Panc1 (cell line): Measurements from ENCODE around the gene CHAF1A. TPM values are rescaled to one million over a fixed set of nuclear protein-coding genes. Genes with fewer than 3 reads are reported as not detected.

Experiments used
- ATAC-seq: fragments of 200-7000 bp; cut with Tn5 transposase; 2 replicates; pipeline ENCODE4 v1.9.1; 2020; ENCODE audit warnings: mild to moderate bottlenecking, moderate library complexity
- BruUV-seq: library from RNA; stranded (reverse); fragments of 400-500 nt; replicated peaks from 2 replicates; lab custom pipeline; 2021; lab: Mats Ljungman, UMichigan
- CTCF ChIA-PET: fragments of 300-600 bp; sonication (Branson Sonifier 250); formaldehyde crosslinking; loops from one replicate; lab custom pipeline; 2022; ENCODE audit warnings: antibody characterized with exemption; lab: Charles Lee
- POLR2A ChIA-PET: fragments of 300-600 bp; sonication (Branson Sonifier 250); formaldehyde crosslinking; loops from one replicate; lab custom pipeline; 2022; ENCODE audit warnings: antibody characterized with exemption; lab: Charles Lee
- DNase-seq: peaks from one replicate; pipeline ENCODE4 v3.0.0-alpha.2; 2010; ENCODE audit warnings: low read depth, low spot score
- H3K27ac ChIP-seq: 2 replicates; pipeline ENCODE4 v1.5.1; 2011; ENCODE audit warnings: mild to moderate bottlenecking, low read length, inconsistent platforms
- H3K27me3 ChIP-seq: fragments of 200-500 bp; sonication (Bioruptor generic); 2 replicates; pipeline ENCODE4 v1.6.0; 2014; ENCODE audit warnings: low read length, inconsistent platforms; ENCODE audit not compliant: control insufficient read depth, insufficient read depth
- H3K36me3 ChIP-seq: fragments of 200-500 bp; sonication (Bioruptor generic); 2 replicates; pipeline ENCODE4 v1.5.1; 2014; ENCODE audit warnings: inconsistent platforms, mild to moderate bottlenecking, low read length, moderate library complexity; ENCODE audit not compliant: control insufficient read depth, insufficient read depth
- H3K4me1 ChIP-seq: 2 replicates; pipeline ENCODE4 v1.5.1; 2011; ENCODE audit warnings: inconsistent platforms, mild to moderate bottlenecking, low read length, moderate library complexity; ENCODE audit not compliant: control insufficient read depth, insufficient read depth
- H3K4me3 ChIP-seq, 2 experiments: 2 replicates each; pipeline ENCODE4 v1.5.1; 2011 to 2012; ENCODE audit warnings: low read depth in 2 of 2, low read length in 2 of 2, mild to moderate bottlenecking in 2 of 2, inconsistent platforms in 1 of 2, moderate library complexity in 1 of 2
- H3K9me3 ChIP-seq: fragments of 200-500 bp; sonication (Bioruptor generic); 2 replicates; pipeline ENCODE4 v1.5.1; 2014; ENCODE audit warnings: low read depth, mild to moderate bottlenecking, inconsistent platforms, low read length, moderate library complexity; ENCODE audit not compliant: control insufficient read depth, insufficient read depth
- CTCF ChIP-seq: fragments of 450-650 bp; IDR thresholded peaks from 2 replicates; pipeline ENCODE4 v1.5.1; 2017; ENCODE audit warnings: mild to moderate bottlenecking
- POLR2AphosphoS5 ChIP-seq: IDR thresholded peaks from 2 replicates; pipeline ENCODE4 v1.6.1; 2012; ENCODE audit warnings: mild to moderate bottlenecking, low read depth, low read length, moderate library complexity
- REST ChIP-seq, 2 experiments: IDR thresholded peaks; 2 replicates each; pipeline ENCODE4 v1.6.1; 2011 to 2012; ENCODE audit warnings: low read depth in 2 of 2, control low read depth in 1 of 2, low read length in 1 of 2, mild to moderate bottlenecking in 1 of 2, moderate library complexity in 1 of 2; ENCODE audit not compliant: insufficient read depth in 1 of 2
- SIN3A ChIP-seq: IDR thresholded peaks from 2 replicates; pipeline ENCODE4 v1.6.1; 2012; ENCODE audit warnings: low read depth, mild to moderate bottlenecking, low read length, moderate library complexity, borderline replicate concordance; ENCODE audit not compliant: insufficient read depth
- TCF7L2 ChIP-seq: IDR thresholded peaks from 2 replicates; pipeline ENCODE4 v1.6.1; 2011; ENCODE audit warnings: mild to moderate bottlenecking, low read depth, low read length, inconsistent platforms
- in situ Hi-C: cut with HindIII; loops from 2 replicates; pipeline ENCODE4 v1.10.0; 2016; ENCODE audit warnings: low sequenced_read_pairs, low pct_unique_long_range_greater_than_20kb
- intact Hi-C: fragments of 100-400 bp; cut with micrococcal nuclease; formaldehyde crosslinking; loops from one replicate; pipeline ENCODE4 v1.10.0; 2022; ENCODE audit not compliant: unreplicated experiment
- total RNA-seq: library from RNA; stranded (reverse); gene quantifications from one replicate; pipeline ENCODE4 v1.2.1, GENCODE V29; 2021; ENCODE audit not compliant: unreplicated experiment

CHAF1A gene
- total RNA-seq, 1 experiment from 2014 or later, result 45.4 TPM

GRCh38 chr19:4389064-4389375 lies 13.4 kb upstream of the CHAF1A start:
- Histone ChIP-seq H3K27ac (no peak overlapping the region), H3K4me3 (no peak overlapping the region), H3K4me1 (peaks cover 18% of the 10 kb centered on the region), H3K27me3 (no peaks in the 10 kb centered on the region), H3K9me3 (no peaks in the 10 kb centered on the region), H3K36me3 (no peaks in the 10 kb centered on the region)
- intact Hi-C loops, result no loop called here
- no peak for TF ChIP-seq TCF7L2
- no peak for TF ChIP-seq REST (IDR thresholded peaks at IDR 0.05; ENCODE audit: insufficient read depth in 1 of 2, low read depth in 2 of 2, low read length in 1 of 2)
- no peak for TF ChIP-seq CTCF
- no peak for TF ChIP-seq SIN3A
- no peak for TF ChIP-seq POLR2AphosphoS5
- ATAC-seq, result no peak
- DNase-seq, result no peak
- ChIA-PET CTCF (no interaction called here), POLR2A (no interaction called here)
- in situ Hi-C loops, result no loop called here
- no TSS peak for BruUV-seq

- Histone ChIP-seq H3K4me3 (no peak overlapping the region), H3K9me3 (no peaks in the 10 kb centered on the region), H3K4me1 (peaks cover 14% of the 10 kb centered on the region), H3K36me3 (no peaks in the 10 kb centered on the region), H3K27ac (no peak overlapping the region), H3K27me3 (no peaks in the 10 kb centered on the region)
- no TSS peak for BruUV-seq
- no peak for TF ChIP-seq TCF7L2
- TF ChIP-seq REST (IDR thresholded peaks at IDR 0.05; ENCODE audit: insufficient read depth in 1 of 2, low read depth in 2 of 2, low read length in 1 of 2), result no peak
- TF ChIP-seq SIN3A, result no peak
- TF ChIP-seq CTCF, result no peak
- TF ChIP-seq POLR2AphosphoS5, result no peak
- intact Hi-C loops (no loop called here), in situ Hi-C loops (no loop called here)
- DNase-seq, result no peak
- no peak for ATAC-seq
- CTCF ChIA-PET, result no interaction called here
- POLR2A ChIA-PET, result no interaction called here
These were observed 12.9 kb upstream of the CHAF1A start for GRCh38 chr19:4389511-4390016.
